GM23338 (cell line): Measurements from ENCODE around the gene BCL11B. TPM values are rescaled to one million over a fixed set of nuclear protein-coding genes. Genes with fewer than 3 reads are reported as not detected.

Experiments used
- ATAC-seq: fragments of 200-7000 bp; cut with Tn5 transposase; 3 replicates; pipeline ENCODE4 v1.9.1; 2020
- DNase-seq: peaks from one replicate; pipeline ENCODE4 v3.0.0-alpha.2; 2015; ENCODE audit warnings: low spot score
- H2AFZ ChIP-seq: fragments of 200-600 bp; sonication (generic); 2 replicates; pipeline ENCODE4 v1.8.0; 2016; ENCODE audit warnings: antibody characterized with exemption, mild to moderate bottlenecking, moderate library complexity
- H3F3A ChIP-seq: fragments of 200-600 bp; sonication (generic); replicated peaks from 2 replicates; pipeline ENCODE4 v1.8.0; 2017; ENCODE audit warnings: antibody characterized with exemption, mixed run types, low read depth
- H3K27ac ChIP-seq: fragments of 200-600 bp; sonication (generic); 2 replicates; pipeline ENCODE4 v1.6.1; 2016; ENCODE audit warnings: low read depth
- H3K27me3 ChIP-seq: fragments of 200-600 bp; sonication (generic); 2 replicates; pipeline ENCODE4 v1.8.0; 2016; ENCODE audit warnings: mild to moderate bottlenecking, mixed run types, moderate library complexity; ENCODE audit not compliant: insufficient read depth
- H3K36me3 ChIP-seq: fragments of 200-600 bp; sonication (generic); 2 replicates; pipeline ENCODE4 v1.8.0; 2016; ENCODE audit warnings: mild to moderate bottlenecking; ENCODE audit not compliant: insufficient read depth
- H3K4me1 ChIP-seq: fragments of 200-600 bp; sonication (generic); 2 replicates; pipeline ENCODE4 v1.8.0; 2016; ENCODE audit warnings: mild to moderate bottlenecking, moderate library complexity; ENCODE audit not compliant: insufficient read depth
- H3K4me2 ChIP-seq: fragments of 200-600 bp; sonication (generic); 2 replicates; pipeline ENCODE4 v1.7.1; 2017; ENCODE audit warnings: mixed run types
- H3K4me3 ChIP-seq: fragments of 200-600 bp; sonication (generic); 2 replicates; pipeline ENCODE4 v1.6.1; 2016; ENCODE audit warnings: mixed run types
- H3K79me2 ChIP-seq: fragments of 200-600 bp; sonication (generic); replicated peaks from 2 replicates; pipeline ENCODE4 v1.8.0; 2017; ENCODE audit warnings: mild to moderate bottlenecking; ENCODE audit not compliant: insufficient read depth
- H3K9me2 ChIP-seq: fragments of 200-600 bp; sonication (generic); 2 replicates; pipeline ENCODE4 v1.8.0; 2017; ENCODE audit not compliant: insufficient read depth
- H4K20me1 ChIP-seq: fragments of 200-600 bp; sonication (generic); replicated peaks from 2 replicates; pipeline ENCODE4 v1.8.0; 2017; ENCODE audit warnings: mild to moderate bottlenecking; ENCODE audit not compliant: insufficient read depth
- H3K27ac Mint-ChIP-seq: 2 replicates; pipeline ENCODE4 v1.8.0; 2020; ENCODE audit warnings: inconsistent platforms, mild to moderate bottlenecking, moderate library complexity, mixed read lengths
- H3K27me3 Mint-ChIP-seq: 3 replicates; pipeline ENCODE4 v1.8.0; 2022; ENCODE audit warnings: low read depth, mild to moderate bottlenecking, moderate library complexity, mixed read lengths, inconsistent platforms; ENCODE audit not compliant: insufficient read depth, poor library complexity
- H3K36me3 Mint-ChIP-seq: 3 replicates; pipeline ENCODE4 v1.8.0; 2021; ENCODE audit warnings: low read depth, mild to moderate bottlenecking, inconsistent platforms, moderate library complexity, mixed read lengths
- H3K4me1 Mint-ChIP-seq: 3 replicates; pipeline ENCODE4 v1.8.0; 2020; ENCODE audit warnings: mild to moderate bottlenecking, inconsistent platforms, mixed read lengths
- H3K4me3 Mint-ChIP-seq: 3 replicates; pipeline ENCODE4 v1.8.0; 2021; ENCODE audit warnings: moderate library complexity, mild to moderate bottlenecking, inconsistent platforms, mixed read lengths
- H3K9me3 Mint-ChIP-seq: 3 replicates; pipeline ENCODE4 v1.8.0; 2020; ENCODE audit warnings: moderate library complexity, mild to moderate bottlenecking, inconsistent platforms, mixed read lengths
- CTCF ChIP-seq, 2 experiments: fragments of 200-600 bp in 1 of 2; sonication (generic) in 1 of 2; conservative IDR thresholded peaks; 2 replicates each; pipeline versions ENCODE4 v1.5.1 to v1.6.1; 2016 to 2017; ENCODE audit warnings: antibody characterized with exemption in 2 of 2, low read depth in 2 of 2, mild to moderate bottlenecking in 2 of 2, moderate library complexity in 1 of 2
- POLR2AphosphoS5 ChIP-seq: IDR thresholded peaks from 2 replicates; pipeline ENCODE4 v1.6.1; 2016; ENCODE audit warnings: antibody characterized with exemption, low read depth
- STAT1 ChIP-seq: IDR thresholded peaks from one replicate; pipeline ENCODE4 v1.6.1; 2016; ENCODE audit warnings: antibody characterized with exemption; ENCODE audit not compliant: unreplicated experiment
- ZNF462 ChIP-seq: fragments of 250-450 bp; sonication (Bioruptor Pico); IDR thresholded peaks from 2 replicates; pipeline ENCODE4 v1.5.0; 2020; ENCODE audit warnings: mild to moderate bottlenecking, moderate library complexity
- polyA plus RNA-seq: library from polyadenylated mRNA; unstranded; fragments of >200 nt; fragmentation: Nextera tagmentation; extraction: Ambion mirVana; gene quantifications from 2 replicates; pipeline ENCODE4 v1.2.1, GENCODE V29; 2016
- total RNA-seq: library from RNA; depleted of rRNA; stranded (reverse); fragments of >200 nt; shearing (Covaris generic); gene quantifications from 2 replicates; pipeline ENCODE4 v1.2.3, GENCODE V29; 2014
- TF ChIP-seq, protein P1 (sequence below): IDR thresholded peaks from one replicate; pipeline ENCODE4 v1.6.1; 2018; ENCODE audit warnings: antibody characterized with exemption; ENCODE audit not compliant: unreplicated experiment

BCL11B gene
- total and polyA plus RNA-seq, 2 experiments from 2014 or later: 2.4 to 6.7 TPM

- TF ChIP-seq ZNF462 (no peak), CTCF (conservative IDR thresholded peaks at IDR 0.05; ENCODE audit: low read depth in 2 of 2) (no peak), STAT1 (no peak), POLR2AphosphoS5 (no peak)
Measured at GRCh38 chr14:99317231-99318090, 45.5 kb upstream of the BCL11B start (continued).

GRCh38 chr14:99316281-99317163, 44.5 kb upstream of the BCL11B start:
- ATAC-seq (no peak), DNase-seq (no peak)
- H3K9me3 Mint-ChIP-seq: no peaks in the 10 kb centered on the region; the same call in 2 of the 3 replicates
- H3K36me3 Mint-ChIP-seq: no peaks in the 10 kb centered on the region
- no peak overlapping the region for H2AFZ ChIP-seq
- no peaks in the 10 kb centered on the region for H3F3A ChIP-seq
- H3K27ac Mint-ChIP-seq: no peak overlapping the region
- H3K79me2 ChIP-seq: no peaks in the 10 kb centered on the region
- no peak overlapping the region for H3K4me2 ChIP-seq
- peaks cover 28% of the 10 kb centered on the region for H3K4me1 Mint-ChIP-seq
- H4K20me1 ChIP-seq: no peaks in the 10 kb centered on the region
- H3K36me3 ChIP-seq: no peaks in the 10 kb centered on the region
- no peaks in the 10 kb centered on the region for H3K9me2 ChIP-seq
- H3K4me1 ChIP-seq: no peaks in the 10 kb centered on the region
- H3K4me3 ChIP-seq: no peak overlapping the region
- TF ChIP-seq STAT1 (no peak), CTCF (conservative IDR thresholded peaks at IDR 0.05; ENCODE audit: low read depth in 2 of 2) (no peak)
- TF ChIP-seq, protein P1, sequence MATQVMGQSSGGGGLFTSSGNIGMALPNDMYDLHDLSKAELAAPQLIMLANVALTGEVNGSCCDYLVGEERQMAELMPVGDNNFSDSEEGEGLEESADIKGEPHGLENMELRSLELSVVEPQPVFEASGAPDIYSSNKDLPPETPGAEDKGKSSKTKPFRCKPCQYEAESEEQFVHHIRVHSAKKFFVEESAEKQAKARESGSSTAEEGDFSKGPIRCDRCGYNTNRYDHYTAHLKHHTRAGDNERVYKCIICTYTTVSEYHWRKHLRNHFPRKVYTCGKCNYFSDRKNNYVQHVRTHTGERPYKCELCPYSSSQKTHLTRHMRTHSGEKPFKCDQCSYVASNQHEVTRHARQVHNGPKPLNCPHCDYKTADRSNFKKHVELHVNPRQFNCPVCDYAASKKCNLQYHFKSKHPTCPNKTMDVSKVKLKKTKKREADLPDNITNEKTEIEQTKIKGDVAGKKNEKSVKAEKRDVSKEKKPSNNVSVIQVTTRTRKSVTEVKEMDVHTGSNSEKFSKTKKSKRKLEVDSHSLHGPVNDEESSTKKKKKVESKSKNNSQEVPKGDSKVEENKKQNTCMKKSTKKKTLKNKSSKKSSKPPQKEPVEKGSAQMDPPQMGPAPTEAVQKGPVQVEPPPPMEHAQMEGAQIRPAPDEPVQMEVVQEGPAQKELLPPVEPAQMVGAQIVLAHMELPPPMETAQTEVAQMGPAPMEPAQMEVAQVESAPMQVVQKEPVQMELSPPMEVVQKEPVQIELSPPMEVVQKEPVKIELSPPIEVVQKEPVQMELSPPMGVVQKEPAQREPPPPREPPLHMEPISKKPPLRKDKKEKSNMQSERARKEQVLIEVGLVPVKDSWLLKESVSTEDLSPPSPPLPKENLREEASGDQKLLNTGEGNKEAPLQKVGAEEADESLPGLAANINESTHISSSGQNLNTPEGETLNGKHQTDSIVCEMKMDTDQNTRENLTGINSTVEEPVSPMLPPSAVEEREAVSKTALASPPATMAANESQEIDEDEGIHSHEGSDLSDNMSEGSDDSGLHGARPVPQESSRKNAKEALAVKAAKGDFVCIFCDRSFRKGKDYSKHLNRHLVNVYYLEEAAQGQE: no peak
- H3K27me3 Mint-ChIP-seq: peaks cover 2% of the 10 kb centered on the region
- H3K27ac ChIP-seq: no peak overlapping the region
- H3K4me3 Mint-ChIP-seq: no peak overlapping the region
- H3K27me3 ChIP-seq: no peaks in the 10 kb centered on the region
